Peyer's patch (tissue), 4 donors: ENCODE measurements around the gene KYAT1. TPM values are rescaled to one million over a fixed set of nuclear protein-coding genes. Genes with fewer than 3 reads are reported as not detected.

Source experiments
- DNase-seq, 3 donors: peaks; one replicate each; pipeline ENCODE4 v3.0.0-alpha.2; 2017 to 2019
- H3K27ac ChIP-seq, 4 donors: fragments of 200-600 bp; sonication (generic); one replicate each; pipeline ENCODE4 v1.5.1; 2016 to 2019
- H3K27me3 ChIP-seq, 2 donors: fragments of 200-600 bp; sonication (generic); one replicate each; pipeline ENCODE4 v1.5.1; 2019
- H3K36me3 ChIP-seq, 3 donors: fragments of 200-600 bp; sonication (generic); one replicate each; pipeline ENCODE4 v1.5.1; 2016 to 2019
- H3K4me1 ChIP-seq, 4 donors: fragments of 200-600 bp; sonication (generic); one replicate each; pipeline ENCODE4 v1.5.1; 2016 to 2019
- H3K4me3 ChIP-seq, 4 donors: fragments of 200-600 bp; sonication (generic); 1 replicate in 3 of 4; 2 replicates in 1 of 4; pipeline ENCODE4 v1.5.1; 2016 to 2019; ENCODE audit warnings: mild to moderate bottlenecking in 1 of 4
- H3K9me3 ChIP-seq, 4 donors: fragments of 200-600 bp; sonication (generic); one replicate each; pipeline ENCODE4 v1.5.1; 2016 to 2019; ENCODE audit warnings: mild to moderate bottlenecking in 1 of 4
- POLR2A ChIP-seq, 2 donors: fragments of 450-650 bp; IDR thresholded peaks; one replicate each; pipeline ENCODE4 v1.5.1; 2017; ENCODE audit warnings: antibody characterized with exemption in 2 of 2, mild to moderate bottlenecking in 2 of 2, moderate library complexity in 2 of 2
- total RNA-seq, 4 donors: library from RNA; depleted of rRNA; stranded (reverse); fragments of >200 nt; gene quantifications; one replicate each; pipeline ENCODE4 v1.1.0, GENCODE V29; 2016
- TF ChIP-seq, protein P1 (sequence below), 6 experiments: fragments of 450-650 bp in 4 of 6; fragments of 200-600 bp in 2 of 6; sonication (generic) in 1 of 6; IDR thresholded peaks; one replicate each; pipeline ENCODE4 v1.5.1; 2017 to 2019; ENCODE audit warnings: antibody characterized with exemption in 6 of 6, mild to moderate bottlenecking in 3 of 6, moderate library complexity in 1 of 6

Gene KYAT1
- total RNA-seq, 4 donors from 2014 or later = 4.6 to 14.9 (median 8.7) TPM

DNA sequence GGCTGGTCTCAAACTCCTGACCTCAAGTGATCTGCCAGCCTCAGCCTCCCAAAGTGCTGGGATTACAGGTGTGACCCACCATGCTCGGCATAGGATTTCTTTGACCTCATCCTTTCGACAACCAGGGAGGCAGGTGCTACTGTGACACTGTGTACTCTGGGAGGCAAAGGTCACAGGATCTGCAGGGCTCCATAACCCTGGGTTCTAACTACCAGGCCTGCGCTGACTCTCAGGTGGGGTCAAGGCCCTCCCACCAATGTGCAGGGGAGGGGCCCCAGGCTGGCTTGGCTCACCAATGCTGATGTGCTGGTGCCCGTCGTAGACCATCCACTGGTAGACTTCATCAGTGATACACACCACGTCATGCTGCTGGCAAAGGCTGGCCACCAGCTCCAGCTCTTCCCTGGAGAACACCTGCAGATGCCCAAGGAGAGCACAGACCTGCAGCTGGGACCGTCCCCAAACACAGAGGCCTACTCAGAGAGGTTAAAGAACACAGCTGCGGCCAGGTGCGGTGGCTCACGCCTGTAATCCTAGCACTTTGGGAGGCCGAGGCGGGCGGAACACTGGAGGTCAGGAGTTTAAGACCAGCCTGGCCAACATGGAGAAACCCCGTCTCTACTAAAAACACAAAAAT lies 45.1 kb downstream of the KYAT1 start:
- Histone ChIP-seq H3K36me3 (no peaks in the 10 kb centered on the region), H3K27ac (no peak overlapping the region), H3K4me1 (no peaks in the 10 kb centered on the region), H3K27me3 (no peaks in the 10 kb centered on the region), H3K4me3 (no peak overlapping the region), H3K9me3 (no peaks in the 10 kb centered on the region)
- TF ChIP-seq, protein P1, sequence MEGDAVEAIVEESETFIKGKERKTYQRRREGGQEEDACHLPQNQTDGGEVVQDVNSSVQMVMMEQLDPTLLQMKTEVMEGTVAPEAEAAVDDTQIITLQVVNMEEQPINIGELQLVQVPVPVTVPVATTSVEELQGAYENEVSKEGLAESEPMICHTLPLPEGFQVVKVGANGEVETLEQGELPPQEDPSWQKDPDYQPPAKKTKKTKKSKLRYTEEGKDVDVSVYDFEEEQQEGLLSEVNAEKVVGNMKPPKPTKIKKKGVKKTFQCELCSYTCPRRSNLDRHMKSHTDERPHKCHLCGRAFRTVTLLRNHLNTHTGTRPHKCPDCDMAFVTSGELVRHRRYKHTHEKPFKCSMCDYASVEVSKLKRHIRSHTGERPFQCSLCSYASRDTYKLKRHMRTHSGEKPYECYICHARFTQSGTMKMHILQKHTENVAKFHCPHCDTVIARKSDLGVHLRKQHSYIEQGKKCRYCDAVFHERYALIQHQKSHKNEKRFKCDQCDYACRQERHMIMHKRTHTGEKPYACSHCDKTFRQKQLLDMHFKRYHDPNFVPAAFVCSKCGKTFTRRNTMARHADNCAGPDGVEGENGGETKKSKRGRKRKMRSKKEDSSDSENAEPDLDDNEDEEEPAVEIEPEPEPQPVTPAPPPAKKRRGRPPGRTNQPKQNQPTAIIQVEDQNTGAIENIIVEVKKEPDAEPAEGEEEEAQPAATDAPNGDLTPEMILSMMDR (IDR thresholded peaks at IDR 0.05) = no peak
- TF ChIP-seq POLR2A (IDR thresholded peaks at IDR 0.05) = no peak
- no peak for DNase-seq

DNA sequence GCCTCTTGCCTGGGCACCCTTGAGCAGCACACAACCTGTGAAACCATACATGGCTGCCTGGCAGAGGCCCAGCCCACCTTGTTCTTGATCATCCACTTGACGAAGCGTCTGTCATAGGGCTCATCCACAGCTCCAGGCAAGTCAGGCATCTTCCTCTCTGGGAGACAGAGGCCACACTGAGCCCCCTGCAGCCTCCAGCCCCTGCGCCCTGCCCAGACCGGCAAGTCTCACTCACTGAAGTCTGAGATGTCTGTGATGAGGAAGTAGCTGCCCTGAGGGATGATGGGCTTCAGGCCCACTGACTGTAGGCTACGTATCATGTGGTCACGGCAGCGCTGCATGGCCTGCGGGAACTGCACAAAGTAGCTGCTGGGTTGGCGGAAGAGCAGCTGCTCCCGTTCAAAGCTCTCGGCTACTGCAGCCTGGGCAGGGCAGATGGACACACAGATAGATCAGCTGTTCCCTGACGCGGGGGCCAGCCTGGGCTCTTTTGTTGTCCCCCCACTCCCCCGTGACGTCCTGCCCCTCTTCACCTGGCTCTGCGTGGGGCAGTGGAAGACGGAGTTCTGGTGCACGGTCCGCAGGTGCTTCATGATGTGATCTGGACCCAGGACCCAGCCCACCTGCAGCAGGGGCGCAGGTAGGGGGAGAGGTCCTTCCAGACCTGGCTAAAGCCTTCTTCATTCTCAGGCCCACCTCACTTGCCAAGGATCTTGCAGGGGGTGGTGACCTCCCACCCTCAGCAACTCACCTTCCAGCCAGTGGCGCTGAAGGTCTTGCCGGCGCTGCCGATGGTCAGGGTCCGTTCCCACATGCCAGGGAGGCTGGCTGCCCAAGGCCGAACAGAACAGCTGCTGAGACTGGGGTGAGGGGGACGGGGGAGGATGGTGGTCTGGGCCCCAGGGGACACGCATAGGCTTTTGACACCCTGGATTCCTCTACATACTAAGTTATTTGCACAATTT lies 46.2 kb downstream of the KYAT1 start:
- H3K36me3 ChIP-seq = no peaks in the 10 kb centered on the region
- H3K27me3 ChIP-seq = no peaks in the 10 kb centered on the region
- no peak overlapping the region for H3K27ac ChIP-seq
- H3K4me3 ChIP-seq = no peak overlapping the region
- TF ChIP-seq POLR2A (IDR thresholded peaks at IDR 0.05) = no peak
- TF ChIP-seq, protein P1 (IDR thresholded peaks at IDR 0.05) = no peak
- DNase-seq = no peak
- no peaks in the 10 kb centered on the region for H3K4me1 ChIP-seq
- H3K9me3 ChIP-seq = no peaks in the 10 kb centered on the region

DNA sequence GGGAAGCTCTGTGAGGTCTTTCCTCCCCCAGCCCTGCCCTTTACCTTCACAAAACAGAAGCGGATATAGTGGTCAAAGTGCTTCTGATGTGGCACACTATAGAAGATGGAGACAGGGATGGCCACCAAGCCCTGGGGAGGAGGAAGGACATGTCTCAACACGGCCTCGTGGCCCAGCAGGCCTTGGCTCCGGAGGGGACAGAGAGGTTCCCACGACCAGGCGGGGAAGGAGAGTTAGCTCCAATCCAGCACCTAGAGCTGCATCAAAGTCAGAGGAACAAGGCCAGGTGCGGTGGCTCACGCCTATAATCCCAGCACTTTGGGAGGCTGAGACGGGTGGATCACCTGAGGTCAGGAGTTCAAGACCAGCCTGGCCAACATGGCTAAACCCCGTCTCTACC lies 48.1 kb downstream of the KYAT1 start:
- Histone ChIP-seq H3K9me3 (no peaks in the 10 kb centered on the region), H3K36me3 (no peaks in the 10 kb centered on the region), H3K27me3 (no peaks in the 10 kb centered on the region), H3K4me3 (no peak overlapping the region), H3K4me1 (peaks cover 0 to 10% (median 8%) of the 10 kb centered on the region in 4 donors), H3K27ac (no peak overlapping the region)
- no peak for TF ChIP-seq POLR2A (IDR thresholded peaks at IDR 0.05)
- TF ChIP-seq, protein P1 (IDR thresholded peaks at IDR 0.05) = no peak
- no peak for DNase-seq

- Histone ChIP-seq H3K27me3 (no peaks in the 10 kb centered on the region), H3K27ac (peak within 1 kb of the TSS; percentile 74 to 87 (median 74)), H3K4me3 (peak within 1 kb of the TSS; percentile 78 to 99 (median 88)), H3K4me1 (peaks cover 0 to 13% (median 11%) of the 10 kb centered on the region in 4 donors), H3K36me3 (peaks cover 0 to 26% (median 0%) of the 10 kb centered on the region in 3 donors), H3K9me3 (no peaks in the 10 kb centered on the region)
- peak; percentile 93 to 97 (median 96) for DNase-seq
- peak; percentile 23 to 59 for TF ChIP-seq POLR2A (IDR thresholded peaks at IDR 0.05)
- TF ChIP-seq, protein P1 (IDR thresholded peaks at IDR 0.05) = no peak
Measured at GRCh38 chr9:128829477-128830251, 52.1 kb downstream of the KYAT1 start, which contains the start of gene SPOUT1. Gene SPOUT1 (minus strand): TSS chr9:128829794. CDS start chr9:128829780, 14 bp downstream.
